Stimulated activated naive CD8-positive, alpha-beta T cell treated with anti-CD3 and anti-CD28 coated beads, Interleukin-15, Interleukin-2, amounts not matched to agents 100 ng/mL and 50 ng/mL, for 24 hours (primary cell): ENCODE results near the gene EIPR1.

ENCODE experiments used
- H3K27ac Mint-ChIP-seq: one replicate; pipeline ENCODE4 v1.8.0; 2021; ENCODE audit warnings: mild to moderate bottlenecking, mixed read lengths
- H3K27me3 Mint-ChIP-seq: one replicate; pipeline ENCODE4 v1.8.0; 2021; ENCODE audit warnings: mixed read lengths
- H3K36me3 Mint-ChIP-seq: one replicate; pipeline ENCODE4 v1.8.0; 2021; ENCODE audit warnings: low read depth, mixed read lengths
- H3K4me1 Mint-ChIP-seq: one replicate; pipeline ENCODE4 v1.8.0; 2021; ENCODE audit warnings: low read depth, mixed read lengths
- H3K4me3 Mint-ChIP-seq: one replicate; pipeline ENCODE4 v1.8.0; 2021; ENCODE audit warnings: mild to moderate bottlenecking, mixed read lengths
- H3K9me3 Mint-ChIP-seq: one replicate; pipeline ENCODE4 v1.8.0; 2021; ENCODE audit warnings: mixed read lengths

EIPR1 gene

DNA sequence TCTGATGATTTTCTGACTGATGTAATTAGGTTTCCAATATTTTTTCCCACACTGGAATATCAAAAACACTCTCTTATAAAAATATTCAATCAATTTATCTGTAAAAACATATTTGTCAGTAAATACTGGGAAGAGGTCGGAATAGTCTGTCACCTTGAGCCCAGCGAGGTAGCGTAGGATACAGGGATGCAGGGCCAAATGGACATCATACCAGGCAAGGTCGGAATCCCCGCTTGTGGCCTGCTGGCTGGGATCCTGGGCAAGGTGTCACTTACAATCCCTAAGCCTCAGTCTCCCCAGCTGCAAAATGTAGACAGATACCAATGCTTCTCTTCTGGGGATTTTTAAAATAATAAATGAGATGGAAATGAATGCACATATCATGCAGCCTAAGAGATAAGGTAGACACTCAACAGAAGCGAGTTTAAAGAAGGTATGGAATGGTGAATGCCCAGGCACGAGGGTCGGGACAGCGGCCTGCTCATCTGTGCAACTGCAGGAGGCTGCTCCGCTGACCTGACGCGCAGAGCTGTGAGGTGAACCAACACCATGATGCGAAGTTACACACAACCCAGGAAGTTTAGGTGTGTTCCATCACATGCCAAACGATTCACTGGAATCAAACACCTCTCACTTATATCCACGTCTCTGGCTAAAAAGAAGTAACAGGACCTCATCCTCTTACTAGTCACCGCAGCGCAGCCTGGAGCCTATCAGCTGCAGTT, 98.2 kb downstream of the EIPR1 start:
- no peak overlapping the region for H3K27ac Mint-ChIP-seq
- H3K4me3 Mint-ChIP-seq = no peak overlapping the region

DNA sequence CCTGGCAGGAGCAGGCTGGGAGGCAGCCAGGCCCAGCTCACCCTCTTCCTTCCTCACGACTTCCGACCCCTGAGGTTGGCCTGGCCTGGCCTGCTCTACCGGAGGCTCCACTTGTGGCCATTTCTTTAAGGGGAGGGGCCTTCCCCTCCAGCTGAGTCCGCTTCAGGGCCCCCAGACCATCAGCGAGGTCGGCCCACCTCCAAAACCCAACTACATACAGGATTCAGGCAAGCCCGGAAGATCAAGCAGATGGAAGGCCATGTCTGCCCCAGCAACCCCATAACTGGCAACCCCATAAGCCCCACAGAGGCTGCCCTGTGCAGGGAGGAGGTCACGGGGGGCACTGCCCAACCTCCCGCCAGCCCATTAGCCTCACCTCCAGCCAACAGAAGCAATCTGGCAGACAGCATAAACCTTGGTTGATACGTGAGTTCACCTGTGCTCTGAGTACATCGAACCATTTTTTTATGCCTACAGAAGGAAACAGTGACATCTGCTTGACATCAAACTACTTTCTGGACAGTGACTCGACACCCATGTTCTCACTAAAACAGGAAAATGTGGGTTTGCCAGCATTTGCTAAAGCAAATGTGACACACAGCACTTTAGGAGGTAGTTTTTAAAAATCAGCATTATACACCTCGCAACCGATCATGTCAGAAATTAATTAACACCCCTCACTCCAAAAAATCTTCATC, 98.9 kb downstream of the EIPR1 start:
- peaks cover 53% of the 10 kb centered on the region for H3K36me3 Mint-ChIP-seq
- H3K4me1 Mint-ChIP-seq = no peaks in the 10 kb centered on the region
- peaks cover 20% of the 10 kb centered on the region for H3K9me3 Mint-ChIP-seq
- H3K27me3 Mint-ChIP-seq = no peaks in the 10 kb centered on the region
- H3K27ac Mint-ChIP-seq = no peak overlapping the region
- no peak overlapping the region for H3K4me3 Mint-ChIP-seq

More for the DNA sequence above, 98.2 kb downstream of the EIPR1 start:
- Mint-ChIP-seq H3K27me3 (no peaks in the 10 kb centered on the region), H3K9me3 (peaks cover 20% of the 10 kb centered on the region), H3K36me3 (peaks cover 46% of the 10 kb centered on the region), H3K4me1 (no peaks in the 10 kb centered on the region)

DNA sequence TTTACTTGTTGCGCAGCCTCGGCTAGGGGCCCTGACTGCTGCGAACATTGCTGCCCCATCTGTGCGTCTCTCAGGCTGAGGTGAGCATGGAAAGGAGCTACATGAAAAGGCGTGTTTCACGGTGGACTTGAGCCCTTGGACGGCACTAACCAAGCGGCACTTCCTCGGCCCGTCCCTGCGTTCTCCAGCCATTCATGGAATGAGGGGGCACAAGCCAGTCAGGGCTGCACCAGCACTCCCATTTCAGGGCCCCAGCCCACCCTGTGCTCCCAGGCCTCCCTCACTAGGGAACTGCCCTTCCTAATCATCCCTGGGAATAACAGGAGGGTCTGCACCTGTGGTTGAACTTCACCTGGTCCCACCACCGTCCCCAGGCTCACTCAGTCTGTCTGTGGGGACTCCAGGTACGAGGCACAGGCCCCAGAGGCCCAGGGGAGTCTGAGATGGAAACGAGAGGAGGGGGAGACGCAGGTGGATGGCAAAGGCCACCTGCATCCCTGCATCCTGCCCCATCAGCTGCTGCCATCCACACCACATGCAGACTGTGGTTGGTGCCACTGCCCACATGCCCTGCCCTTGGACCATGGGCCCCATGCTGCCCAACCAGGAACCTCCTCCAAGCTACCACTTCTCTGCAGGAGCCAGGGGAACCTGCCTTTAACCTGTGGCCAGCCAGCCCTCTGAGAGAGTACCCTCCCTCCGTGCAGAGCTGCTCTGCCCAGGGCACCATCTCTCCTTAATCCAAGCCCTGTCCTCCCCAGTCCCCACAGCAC, 99.7 kb downstream of the EIPR1 start:
- Mint-ChIP-seq H3K36me3 (peaks cover 57% of the 10 kb centered on the region), H3K27ac (no peak overlapping the region), H3K27me3 (no peaks in the 10 kb centered on the region), H3K4me1 (no peaks in the 10 kb centered on the region), H3K9me3 (peaks cover 21% of the 10 kb centered on the region), H3K4me3 (no peak overlapping the region)

DNA sequence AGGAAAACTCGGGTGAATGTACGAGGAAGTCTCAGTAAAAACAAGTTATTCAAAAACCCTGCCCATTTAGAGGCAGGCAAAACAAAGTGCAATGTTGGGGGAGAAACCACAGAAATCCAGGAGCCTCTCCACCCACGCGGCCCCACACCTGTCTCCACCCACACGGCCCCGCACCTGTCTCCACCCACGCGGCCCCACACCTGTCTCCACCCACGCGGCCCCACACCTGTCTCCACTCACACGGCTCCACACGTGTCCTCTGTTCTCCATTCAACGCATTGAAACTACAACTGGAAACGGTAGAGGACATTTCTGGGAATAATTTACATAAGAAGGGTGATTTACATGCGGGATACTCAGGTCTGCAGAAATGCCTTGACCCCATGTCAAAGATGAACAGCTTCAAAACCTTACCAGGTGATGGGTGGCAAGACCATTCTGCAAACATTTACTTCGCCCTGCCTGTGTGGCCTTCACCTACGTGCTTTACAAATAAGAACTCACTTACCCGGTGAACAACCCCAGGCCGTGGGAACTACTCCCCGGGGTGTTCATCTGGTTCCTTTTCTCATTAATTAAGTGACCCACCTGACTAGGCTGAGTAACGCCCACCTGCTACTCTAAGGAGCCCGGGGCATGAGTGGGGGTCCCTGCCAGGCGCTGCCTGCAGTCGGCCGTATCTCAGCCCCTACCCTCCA, 100.4 kb downstream of the EIPR1 start:
- H3K27ac Mint-ChIP-seq = no peak overlapping the region
- no peaks in the 10 kb centered on the region for H3K4me1 Mint-ChIP-seq
- H3K36me3 Mint-ChIP-seq = peaks cover 65% of the 10 kb centered on the region
- H3K4me3 Mint-ChIP-seq = no peak overlapping the region
- H3K27me3 Mint-ChIP-seq = no peaks in the 10 kb centered on the region
- H3K9me3 Mint-ChIP-seq = peaks cover 24% of the 10 kb centered on the region

DNA sequence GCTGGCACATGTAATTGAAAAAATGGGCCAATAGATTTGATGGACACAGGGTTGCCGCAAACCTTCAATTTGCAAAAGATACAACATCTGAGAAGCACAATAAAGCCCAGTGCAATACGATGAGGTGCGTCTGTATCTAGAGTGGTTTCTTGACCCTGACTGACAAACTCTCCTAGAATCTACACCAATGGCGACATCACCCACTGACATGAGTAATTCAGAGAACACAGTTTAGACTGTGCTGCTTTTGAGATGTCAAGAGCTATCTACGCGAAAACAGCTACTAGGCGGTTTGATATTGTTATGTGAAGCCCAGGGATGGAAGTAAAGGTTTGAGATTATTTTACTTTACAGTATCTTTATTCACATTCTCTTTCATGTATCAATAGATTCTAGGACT, 104.9 kb downstream of the EIPR1 start:
- Mint-ChIP-seq H3K36me3 (peaks cover 72% of the 10 kb centered on the region), H3K27ac (no peak overlapping the region), H3K4me3 (no peak overlapping the region), H3K9me3 (peaks cover 24% of the 10 kb centered on the region), H3K27me3 (no peaks in the 10 kb centered on the region), H3K4me1 (no peaks in the 10 kb centered on the region)

DNA sequence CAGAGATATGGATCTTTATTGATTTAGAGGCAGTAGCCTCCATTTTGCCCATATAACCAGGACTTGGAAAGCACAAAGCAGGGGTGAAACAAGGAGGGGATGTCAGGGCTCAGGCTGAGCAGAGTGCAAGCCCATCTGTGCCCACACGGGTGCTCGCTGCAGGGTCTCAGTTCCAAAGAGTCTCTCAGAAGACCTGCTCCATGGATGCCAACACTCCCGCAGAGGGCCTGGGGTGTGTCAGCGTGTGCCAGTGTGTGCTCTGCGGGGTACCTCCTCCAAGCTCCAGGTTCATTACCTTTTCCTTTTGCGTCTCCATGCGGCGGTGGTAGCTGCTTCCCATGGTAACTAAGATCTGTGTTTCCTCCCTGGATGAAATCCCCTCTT, 107.5 kb downstream of the EIPR1 start:
- Mint-ChIP-seq H3K4me3 (no peak overlapping the region), H3K36me3 (peaks cover 46% of the 10 kb centered on the region), H3K4me1 (no peaks in the 10 kb centered on the region), H3K27me3 (no peaks in the 10 kb centered on the region), H3K9me3 (peaks cover 9% of the 10 kb centered on the region), H3K27ac (no peak overlapping the region)

DNA sequence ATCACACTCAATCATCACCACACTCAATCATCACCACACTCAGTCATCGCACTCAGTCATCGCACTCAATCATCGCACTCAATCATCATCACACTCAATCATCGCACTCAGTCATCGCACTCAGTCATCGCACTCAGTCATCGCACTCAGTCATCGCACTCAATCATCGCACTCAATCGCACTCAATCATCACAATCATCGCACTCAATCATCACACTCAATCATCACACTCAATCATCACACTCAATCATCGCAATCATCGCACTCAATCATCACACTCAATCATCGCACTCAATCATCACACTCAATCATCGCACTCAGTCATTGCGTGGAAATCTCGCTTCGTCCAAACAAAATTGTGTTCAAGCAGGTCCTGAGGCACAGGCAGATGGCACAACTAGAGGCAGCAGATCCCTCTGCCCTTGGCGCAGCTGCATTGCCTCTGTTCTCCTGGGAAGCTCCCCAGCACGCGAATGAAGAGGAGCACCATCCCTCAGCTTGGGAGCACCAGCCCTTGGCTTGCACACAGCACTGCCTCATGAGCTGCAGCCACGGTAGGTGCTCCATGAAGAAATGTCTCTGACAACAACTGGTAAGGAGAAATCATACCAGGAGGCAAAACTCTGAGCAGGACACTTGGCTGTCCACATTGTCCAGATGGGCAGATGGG, 108.1 kb downstream of the EIPR1 start:
- Mint-ChIP-seq H3K9me3 (peaks cover 4% of the 10 kb centered on the region), H3K4me3 (no peak overlapping the region), H3K4me1 (no peaks in the 10 kb centered on the region), H3K27ac (no peak overlapping the region), H3K36me3 (peaks cover 41% of the 10 kb centered on the region), H3K27me3 (no peaks in the 10 kb centered on the region)

DNA sequence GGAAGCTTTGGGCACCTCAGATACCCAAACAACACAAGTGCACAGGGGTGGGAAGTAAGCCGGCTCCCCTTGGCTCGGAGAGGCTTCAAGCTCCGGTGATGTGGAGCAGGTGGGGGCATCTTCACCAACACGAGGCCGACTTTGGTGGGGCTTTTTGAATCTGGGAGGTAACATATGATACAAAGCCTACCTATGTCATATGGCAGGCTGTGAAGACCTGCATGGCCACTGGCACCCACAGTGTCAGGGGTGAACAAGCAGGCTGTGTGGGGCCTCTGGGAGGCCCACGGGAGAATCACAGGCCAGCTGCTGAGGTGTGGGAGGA, 109.0 kb downstream of the EIPR1 start:
- no peaks in the 10 kb centered on the region for H3K27me3 Mint-ChIP-seq
- H3K27ac Mint-ChIP-seq = no peak overlapping the region
- H3K36me3 Mint-ChIP-seq = peaks cover 39% of the 10 kb centered on the region
- H3K4me3 Mint-ChIP-seq = no peak overlapping the region
- no peaks in the 10 kb centered on the region for H3K4me1 Mint-ChIP-seq
- H3K9me3 Mint-ChIP-seq = peaks cover 4% of the 10 kb centered on the region

DNA sequence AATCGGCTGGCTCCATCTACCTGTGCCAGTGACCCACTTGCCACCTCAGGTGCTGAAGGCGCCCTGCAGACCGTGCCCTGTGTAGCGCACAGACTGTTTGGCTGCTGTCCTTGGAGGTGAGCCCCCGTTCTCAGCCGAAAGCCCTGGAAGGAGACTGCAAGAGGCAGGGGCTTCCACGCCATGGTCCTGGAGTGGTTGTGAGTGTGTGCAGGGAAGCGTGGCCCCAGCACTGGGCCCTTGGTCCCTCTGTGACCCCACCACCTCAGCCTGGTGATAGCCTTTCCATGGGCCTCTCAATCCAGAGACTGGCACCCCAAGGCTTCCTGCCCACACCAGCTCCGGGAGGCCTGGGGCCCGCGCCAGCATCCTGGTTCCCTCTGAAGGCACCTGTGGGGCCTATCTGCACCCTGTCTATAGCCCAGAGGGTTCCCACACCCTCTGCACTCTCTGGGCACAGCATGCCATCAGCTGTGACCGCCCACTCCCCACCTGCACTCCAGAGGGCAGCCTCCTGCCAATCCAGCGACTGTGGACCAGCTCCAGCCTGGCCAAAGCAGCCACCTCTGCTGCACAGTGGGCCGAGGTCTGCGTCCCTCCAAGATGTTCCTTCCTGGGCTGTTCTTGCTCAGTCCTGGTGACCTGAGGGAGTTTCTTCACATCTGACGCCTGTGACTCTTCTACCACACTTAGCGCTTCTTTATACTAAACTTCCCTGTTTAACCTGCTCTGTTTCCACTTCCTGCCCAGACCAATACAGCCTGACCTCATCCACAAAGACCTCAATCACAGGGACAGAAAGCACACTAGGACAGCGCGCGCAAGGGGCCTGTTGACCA, 109.5 kb downstream of the EIPR1 start:
- Mint-ChIP-seq H3K27ac (no peak overlapping the region), H3K27me3 (no peaks in the 10 kb centered on the region), H3K4me1 (no peaks in the 10 kb centered on the region), H3K9me3 (peaks cover 4% of the 10 kb centered on the region), H3K36me3 (peaks cover 38% of the 10 kb centered on the region), H3K4me3 (no peak overlapping the region)

DNA sequence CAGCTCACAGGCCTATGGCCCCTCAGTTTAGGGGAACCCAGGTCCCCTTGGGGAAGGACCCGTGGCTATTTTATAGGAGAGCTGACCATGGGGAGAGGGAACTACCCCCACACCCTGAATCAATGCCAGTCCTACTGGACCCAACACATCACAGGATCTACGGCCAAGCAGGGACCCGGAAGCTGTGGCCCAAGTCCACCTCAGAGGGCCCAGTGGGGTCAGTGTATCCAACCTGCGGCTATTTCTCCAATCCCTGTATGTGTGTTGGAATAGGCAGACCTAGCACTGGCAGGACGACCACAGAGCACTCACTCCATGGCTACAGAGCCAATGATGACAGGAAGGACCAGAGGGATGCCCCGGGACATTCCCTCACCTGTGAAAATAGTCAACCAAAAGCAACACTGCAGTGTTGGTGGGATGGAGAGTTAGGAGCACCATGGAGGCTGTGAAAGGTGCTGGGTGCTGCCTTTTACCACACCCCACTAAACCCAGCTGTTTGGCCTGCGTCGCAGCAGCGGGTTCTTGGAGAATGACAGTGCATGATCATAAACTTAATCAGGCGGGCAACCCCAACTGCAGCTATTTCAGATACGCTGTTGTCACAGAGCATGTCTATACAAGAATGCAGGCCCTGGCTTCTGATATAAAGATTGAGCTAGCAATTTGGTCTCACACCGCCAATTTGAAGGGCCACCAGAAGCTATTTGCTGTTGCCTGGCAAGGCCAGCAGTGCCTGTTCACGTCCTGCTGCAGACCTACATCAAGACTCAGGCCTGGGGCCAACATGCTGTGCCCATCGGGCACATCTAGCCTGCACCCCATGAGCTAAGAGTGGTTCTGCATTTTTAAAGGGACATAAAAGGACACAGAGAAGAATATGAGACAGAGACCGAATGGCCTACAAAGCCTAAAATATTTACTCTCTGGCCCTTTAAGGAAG, 110.4 kb downstream of the EIPR1 start:
- H3K4me1 Mint-ChIP-seq = no peaks in the 10 kb centered on the region
- no peaks in the 10 kb centered on the region for H3K9me3 Mint-ChIP-seq
- no peak overlapping the region for H3K27ac Mint-ChIP-seq
- peaks cover 35% of the 10 kb centered on the region for H3K36me3 Mint-ChIP-seq
- H3K4me3 Mint-ChIP-seq = no peak overlapping the region
- no peaks in the 10 kb centered on the region for H3K27me3 Mint-ChIP-seq

DNA sequence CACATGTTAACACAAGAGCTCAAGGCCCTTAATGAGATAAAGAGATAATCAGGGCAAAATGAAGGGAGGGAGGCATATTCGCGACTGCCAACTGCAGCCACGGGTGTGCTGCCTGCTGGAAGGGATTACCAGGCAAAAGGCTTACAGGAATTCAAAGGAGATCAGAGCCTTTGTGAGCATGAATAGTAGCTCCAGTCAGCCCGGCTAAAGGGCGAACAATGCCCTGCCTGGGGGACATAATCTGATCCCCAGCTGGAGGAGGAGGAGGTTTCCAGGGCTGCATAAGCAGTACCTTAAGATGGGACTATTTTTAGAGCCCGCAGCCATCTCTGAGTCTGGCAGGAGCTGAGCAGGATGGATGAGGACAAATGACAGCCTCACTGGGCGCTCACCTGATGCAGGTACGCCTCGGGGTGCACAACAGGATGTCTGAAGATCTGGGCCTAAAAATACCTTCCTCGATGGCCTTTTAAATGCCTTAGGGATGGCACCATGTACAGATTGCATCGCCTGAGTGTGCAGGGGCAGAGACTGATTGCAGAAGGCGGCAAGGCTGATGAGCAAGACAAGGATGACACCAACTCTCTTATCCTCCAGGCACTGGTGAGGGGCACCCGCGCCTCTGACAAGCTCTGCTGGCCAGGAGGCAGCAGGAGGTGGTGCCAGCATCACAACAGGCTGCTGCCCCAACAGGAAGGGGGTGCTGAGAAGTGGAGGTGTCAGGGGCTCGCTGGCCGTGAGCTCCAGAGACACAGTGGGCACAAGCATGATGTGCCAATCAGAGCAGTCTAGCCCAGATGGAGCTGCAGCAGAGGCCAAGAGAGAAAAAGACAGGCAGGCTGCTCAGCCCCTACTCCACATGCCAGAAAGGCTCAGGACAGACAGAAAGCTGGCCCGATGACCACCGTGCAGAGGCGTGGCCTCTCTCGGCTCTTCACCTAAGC, 111.4 kb downstream of the EIPR1 start:
- H3K27me3 Mint-ChIP-seq = no peaks in the 10 kb centered on the region
- no peak overlapping the region for H3K4me3 Mint-ChIP-seq
- H3K9me3 Mint-ChIP-seq = no peaks in the 10 kb centered on the region
- no peaks in the 10 kb centered on the region for H3K4me1 Mint-ChIP-seq
- peaks cover 26% of the 10 kb centered on the region for H3K36me3 Mint-ChIP-seq
- no peak overlapping the region for H3K27ac Mint-ChIP-seq

DNA sequence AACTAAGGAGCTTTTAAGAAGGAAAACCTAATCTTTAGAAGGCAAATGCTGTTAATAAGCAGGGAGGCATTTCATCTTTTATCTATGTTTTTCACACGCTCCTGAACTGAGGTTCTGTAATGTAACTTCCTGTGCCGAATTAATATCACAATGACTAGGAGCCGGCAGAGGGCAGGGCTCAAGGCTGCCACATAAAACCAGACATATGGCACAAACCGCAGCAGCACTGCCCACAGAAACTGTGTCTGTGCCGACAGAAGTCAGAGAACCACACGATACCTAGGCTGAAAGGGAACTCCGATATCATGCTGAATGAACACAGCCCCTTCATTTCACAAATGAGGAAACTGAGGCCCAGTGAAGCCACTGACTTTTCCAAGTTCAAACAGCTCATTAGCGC, 112.1 kb downstream of the EIPR1 start:
- no peaks in the 10 kb centered on the region for H3K27me3 Mint-ChIP-seq
- no peak overlapping the region for H3K27ac Mint-ChIP-seq
- H3K36me3 Mint-ChIP-seq = peaks cover 23% of the 10 kb centered on the region
- H3K9me3 Mint-ChIP-seq = no peaks in the 10 kb centered on the region
- no peak overlapping the region for H3K4me3 Mint-ChIP-seq
- peaks cover 3% of the 10 kb centered on the region for H3K4me1 Mint-ChIP-seq
